Endothelial cell of umbilical vein (primary cell): ENCODE measurements around the gene SLC38A10.

ENCODE experiments used
- EZH2 ChIP-seq: IDR thresholded peaks from 2 replicates; pipeline ENCODE4 v1.6.1; 2012; ENCODE audit warnings: borderline replicate concordance, low read depth, mild to moderate bottlenecking, moderate library complexity, low read length, inconsistent platforms; ENCODE audit not compliant: severe bottlenecking
- GATA2 ChIP-seq: IDR thresholded peaks from 2 replicates; pipeline ENCODE4 v1.7.0; 2011; ENCODE audit warnings: low read depth, mild to moderate bottlenecking, moderate library complexity, mixed read lengths, low read length; ENCODE audit not compliant: insufficient read length, insufficient read depth
- POLR2AphosphoS5 ChIP-seq: IDR thresholded peaks from 2 replicates; pipeline ENCODE4 v1.6.1; 2012; ENCODE audit warnings: low read depth, mild to moderate bottlenecking, control low read depth, low read length, moderate library complexity; ENCODE audit not compliant: insufficient read depth
- TF ChIP-seq, protein P1 (sequence below), 2 donors: IDR thresholded peaks; 1 replicate in 1 of 2; 2 replicates in 1 of 2; pipeline ENCODE4 v1.5.1; 2011; ENCODE audit warnings: low read length in 2 of 2, mild to moderate bottlenecking in 2 of 2, moderate library complexity in 2 of 2, control low read depth in 1 of 2, inconsistent platforms in 1 of 2, low read depth in 1 of 2; ENCODE audit not compliant: insufficient read depth in 1 of 2; ENCODE audit errors: extremely low read depth in 1 of 2

- TF ChIP-seq, protein P1, sequence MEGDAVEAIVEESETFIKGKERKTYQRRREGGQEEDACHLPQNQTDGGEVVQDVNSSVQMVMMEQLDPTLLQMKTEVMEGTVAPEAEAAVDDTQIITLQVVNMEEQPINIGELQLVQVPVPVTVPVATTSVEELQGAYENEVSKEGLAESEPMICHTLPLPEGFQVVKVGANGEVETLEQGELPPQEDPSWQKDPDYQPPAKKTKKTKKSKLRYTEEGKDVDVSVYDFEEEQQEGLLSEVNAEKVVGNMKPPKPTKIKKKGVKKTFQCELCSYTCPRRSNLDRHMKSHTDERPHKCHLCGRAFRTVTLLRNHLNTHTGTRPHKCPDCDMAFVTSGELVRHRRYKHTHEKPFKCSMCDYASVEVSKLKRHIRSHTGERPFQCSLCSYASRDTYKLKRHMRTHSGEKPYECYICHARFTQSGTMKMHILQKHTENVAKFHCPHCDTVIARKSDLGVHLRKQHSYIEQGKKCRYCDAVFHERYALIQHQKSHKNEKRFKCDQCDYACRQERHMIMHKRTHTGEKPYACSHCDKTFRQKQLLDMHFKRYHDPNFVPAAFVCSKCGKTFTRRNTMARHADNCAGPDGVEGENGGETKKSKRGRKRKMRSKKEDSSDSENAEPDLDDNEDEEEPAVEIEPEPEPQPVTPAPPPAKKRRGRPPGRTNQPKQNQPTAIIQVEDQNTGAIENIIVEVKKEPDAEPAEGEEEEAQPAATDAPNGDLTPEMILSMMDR (IDR thresholded peaks at IDR 0.05; ENCODE audit: extremely low read depth in 1 of 2, insufficient read depth in 1 of 2, low read depth in 1 of 2, low read length in 2 of 2) = no peak
- TF ChIP-seq EZH2 = no peak
- TF ChIP-seq POLR2AphosphoS5 = no peak
- no peak for TF ChIP-seq GATA2
Observed at GRCh38 chr17:81280571-81280970, 14.5 kb downstream of the SLC38A10 start.
